Muscle layer of duodenum (tissue), 2 donors: ENCODE results near the gene C19orf44.
A peak's percentile ranks its signal among the peaks of the same experiment; 100 is the strongest.
"Not testable (repeated sequence)": the region's sequence is repeated elsewhere in the genome, so short reads cannot be mapped to it uniquely, and the experiment has no call there.

Source experiments
- H3K27ac ChIP-seq: one replicate; pipeline ENCODE4 v1.7.0; 2013; ENCODE audit warnings: mild to moderate bottlenecking, low read length
- H3K27me3 ChIP-seq: one replicate; pipeline ENCODE4 v1.7.0; 2013; ENCODE audit warnings: low read depth, mild to moderate bottlenecking, control low read depth, low read length
- H3K36me3 ChIP-seq, 2 donors: one replicate each; pipeline ENCODE4 v1.7.0; 2013; ENCODE audit warnings: low read length in 2 of 2, control low read depth in 1 of 2, mild to moderate bottlenecking in 1 of 2; ENCODE audit not compliant: insufficient read depth in 2 of 2, control insufficient read depth in 1 of 2
- H3K4me1 ChIP-seq, 2 donors: one replicate each; pipeline ENCODE4 v1.7.0; 2013; ENCODE audit warnings: low read length in 2 of 2, mild to moderate bottlenecking in 2 of 2, control low read depth in 1 of 2, moderate library complexity in 1 of 2; ENCODE audit not compliant: insufficient read depth in 2 of 2, control insufficient read depth in 1 of 2
- H3K4me3 ChIP-seq, 2 donors: one replicate each; pipeline ENCODE4 v1.7.0; 2013; ENCODE audit warnings: low read length in 2 of 2, low read depth in 1 of 2, mild to moderate bottlenecking in 1 of 2
- H3K9me3 ChIP-seq, 2 donors: one replicate each; pipeline ENCODE4 v1.7.0; 2013; ENCODE audit warnings: low read length in 2 of 2, control low read depth in 1 of 2, mild to moderate bottlenecking in 1 of 2; ENCODE audit not compliant: control insufficient read depth in 1 of 2
- donor health status: healthy.

C19orf44 gene

GRCh38 chr19:16495982-16496612, at the start of gene C19orf44, which contains the start of gene CALR3:
TSS of gene C19orf44 (plus strand) at chr19:16496394. CDS start at chr19:16500793, 4,399 bp downstream.
TSS of gene CALR3 (minus strand) at chr19:16496167. CDS start at chr19:16496129, 38 bp downstream.
- Histone ChIP-seq H3K4me3 (peak within 1 kb of the TSS; percentile 80 to 86), H3K9me3 (no peaks in the 10 kb centered on the region), H3K4me1 (peaks cover 3 to 14% of the 10 kb centered on the region in 2 donors), H3K27me3 (no peaks in the 10 kb centered on the region), H3K36me3 (peaks cover 0 to 7% of the 10 kb centered on the region in 2 donors), H3K27ac (peak within 1 kb of the TSS; percentile 60)

GRCh38 chr19:16446724-16447368, 49.3 kb upstream of the C19orf44 start:
- H3K9me3 ChIP-seq = no peaks in the 10 kb centered on the region
- H3K36me3 ChIP-seq = no peaks in the 10 kb centered on the region
- H3K27ac ChIP-seq = peak overlapping the region; percentile 37
- H3K27me3 ChIP-seq = no peaks in the 10 kb centered on the region
- H3K4me1 ChIP-seq = peaks cover 12 to 33% of the 10 kb centered on the region in 2 donors
- H3K4me3 ChIP-seq = no peak overlapping the region

- H3K4me3 ChIP-seq, H3K36me3 ChIP-seq, H3K27ac ChIP-seq, H3K9me3 ChIP-seq, H3K27me3 ChIP-seq: not testable (repeated sequence)
- peaks cover 12 to 26% of the 10 kb centered on the region in 2 donors for H3K4me1 ChIP-seq
Measured at GRCh38 chr19:16448872-16449271, 47.3 kb upstream of the C19orf44 start.

- H3K27me3 ChIP-seq = no peaks in the 10 kb centered on the region
- peaks cover 12 to 32% of the 10 kb centered on the region in 2 donors for H3K4me1 ChIP-seq
- H3K27ac ChIP-seq = no peak overlapping the region
- no peak overlapping the region for H3K4me3 ChIP-seq
- H3K36me3 ChIP-seq = no peaks in the 10 kb centered on the region
- H3K9me3 ChIP-seq = no peaks in the 10 kb centered on the region
Measured at GRCh38 chr19:16449330-16449961, 46.7 kb upstream of the C19orf44 start.

- Histone ChIP-seq H3K4me1 (peaks cover 7 to 27% of the 10 kb centered on the region in 2 donors), H3K9me3 (no peaks in the 10 kb centered on the region), H3K4me3 (no peak overlapping the region), H3K27ac (no peak overlapping the region), H3K27me3 (no peaks in the 10 kb centered on the region), H3K36me3 (no peaks in the 10 kb centered on the region)
Measured at GRCh38 chr19:16452325-16452724, 43.9 kb upstream of the C19orf44 start.

GRCh38 chr19:16454351-16454918, 41.8 kb upstream of the C19orf44 start:
- Histone ChIP-seq H3K4me1 (peaks cover 17 to 39% of the 10 kb centered on the region in 2 donors), H3K36me3 (no peaks in the 10 kb centered on the region), H3K27ac (no peak overlapping the region), H3K4me3 (no peak overlapping the region), H3K9me3 (no peaks in the 10 kb centered on the region), H3K27me3 (no peaks in the 10 kb centered on the region)

- no peaks in the 10 kb centered on the region for H3K36me3 ChIP-seq
- H3K27me3 ChIP-seq = no peaks in the 10 kb centered on the region
- no peak overlapping the region for H3K27ac ChIP-seq
- no peak overlapping the region for H3K4me3 ChIP-seq
- H3K9me3 ChIP-seq = no peaks in the 10 kb centered on the region
- H3K4me1 ChIP-seq = peaks cover 17 to 39% of the 10 kb centered on the region in 2 donors
Measured at GRCh38 chr19:16455489-16455888, 40.7 kb upstream of the C19orf44 start.

GRCh38 chr19:16456652-16457194, 39.5 kb upstream of the C19orf44 start:
- Histone ChIP-seq H3K4me3 (peak overlapping the region in 1 of 2 donors; percentile 20), H3K9me3 (no peaks in the 10 kb centered on the region), H3K36me3 (no peaks in the 10 kb centered on the region), H3K27me3 (no peaks in the 10 kb centered on the region), H3K4me1 (peaks cover 17 to 39% of the 10 kb centered on the region in 2 donors), H3K27ac (no peak overlapping the region)

- Histone ChIP-seq H3K4me1 (peaks cover 17 to 37% of the 10 kb centered on the region in 2 donors), H3K9me3 (no peaks in the 10 kb centered on the region), H3K4me3 (peak overlapping the region in 1 of 2 donors; percentile 20), H3K27ac (peak overlapping the region; percentile 23), H3K36me3 (no peaks in the 10 kb centered on the region), H3K27me3 (no peaks in the 10 kb centered on the region)
Measured at GRCh38 chr19:16457195-16457953, 38.8 kb upstream of the C19orf44 start.

GRCh38 chr19:16457954-16458331, 38.3 kb upstream of the C19orf44 start:
- Histone ChIP-seq H3K9me3 (no peaks in the 10 kb centered on the region), H3K27me3 (no peaks in the 10 kb centered on the region), H3K27ac (peak overlapping the region; percentile 23), H3K36me3 (no peaks in the 10 kb centered on the region), H3K4me3 (peak overlapping the region in 1 of 2 donors; percentile 20), H3K4me1 (peaks cover 17 to 37% of the 10 kb centered on the region in 2 donors)
